ENCODE data around the gene SEMA3F.

The SEMA3F gene

DNA sequence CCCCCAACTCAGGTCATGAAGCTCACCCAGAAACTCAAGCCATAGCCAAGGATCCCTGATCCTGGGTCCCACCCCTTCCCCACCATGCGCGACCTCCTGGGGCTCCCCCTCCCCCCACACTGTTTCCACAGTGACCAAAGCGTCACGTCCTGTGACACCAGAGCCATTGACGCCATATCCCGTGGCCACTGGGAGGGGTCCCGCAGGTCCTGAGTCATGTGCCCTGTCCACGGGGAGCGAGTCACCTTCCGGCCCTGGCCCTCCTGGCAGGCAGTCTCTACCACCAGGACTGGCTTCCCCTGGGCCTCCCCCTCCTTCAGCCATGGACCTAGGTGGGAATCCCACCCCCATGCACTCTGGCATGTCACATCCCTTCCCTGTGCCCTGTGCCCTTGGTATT is 15.6 kb downstream of the SEMA3F start:
- no peak for DNase-seq (ENCODE audit: low read depth in 2 of 2)

DNA sequence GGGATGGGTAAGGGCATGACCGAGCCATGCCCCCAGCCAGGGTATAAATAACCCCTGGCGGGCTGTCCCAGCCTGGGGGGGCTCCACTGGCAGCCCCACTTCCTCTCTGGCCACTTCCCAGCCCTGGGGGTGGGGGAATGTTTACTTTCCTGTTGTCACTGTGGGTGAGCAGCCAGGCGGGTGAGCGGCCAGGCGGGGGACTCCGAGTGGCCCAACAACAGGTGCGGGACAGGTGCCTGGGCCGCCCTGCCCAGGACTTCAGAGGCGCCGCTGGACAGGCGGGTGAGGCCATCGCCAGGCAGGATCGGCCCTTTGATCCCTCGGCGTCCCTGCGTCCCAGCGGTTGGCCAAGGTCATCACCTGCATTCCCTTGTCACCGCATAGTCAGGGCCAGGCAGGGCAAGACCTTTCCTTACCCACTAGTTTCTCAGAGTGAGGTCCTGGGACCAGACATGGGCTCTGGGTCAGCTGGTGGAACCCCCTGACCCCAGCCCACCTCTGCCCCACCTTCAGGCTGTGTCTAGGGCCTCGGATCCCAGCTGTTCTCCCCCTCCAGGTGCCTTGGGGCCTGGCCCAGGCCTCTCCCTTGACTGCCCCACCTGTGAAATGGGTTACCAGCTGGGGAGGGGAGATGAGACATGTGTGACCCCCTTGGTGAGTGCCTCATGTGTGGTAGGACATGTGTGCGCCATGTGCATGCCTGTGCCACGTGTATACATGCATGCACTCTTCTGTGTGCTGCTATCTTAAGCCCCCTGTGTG is 16.6 kb downstream of the SEMA3F start:
- no peak for DNase-seq (ENCODE audit: low read depth in 2 of 2)

DNA sequence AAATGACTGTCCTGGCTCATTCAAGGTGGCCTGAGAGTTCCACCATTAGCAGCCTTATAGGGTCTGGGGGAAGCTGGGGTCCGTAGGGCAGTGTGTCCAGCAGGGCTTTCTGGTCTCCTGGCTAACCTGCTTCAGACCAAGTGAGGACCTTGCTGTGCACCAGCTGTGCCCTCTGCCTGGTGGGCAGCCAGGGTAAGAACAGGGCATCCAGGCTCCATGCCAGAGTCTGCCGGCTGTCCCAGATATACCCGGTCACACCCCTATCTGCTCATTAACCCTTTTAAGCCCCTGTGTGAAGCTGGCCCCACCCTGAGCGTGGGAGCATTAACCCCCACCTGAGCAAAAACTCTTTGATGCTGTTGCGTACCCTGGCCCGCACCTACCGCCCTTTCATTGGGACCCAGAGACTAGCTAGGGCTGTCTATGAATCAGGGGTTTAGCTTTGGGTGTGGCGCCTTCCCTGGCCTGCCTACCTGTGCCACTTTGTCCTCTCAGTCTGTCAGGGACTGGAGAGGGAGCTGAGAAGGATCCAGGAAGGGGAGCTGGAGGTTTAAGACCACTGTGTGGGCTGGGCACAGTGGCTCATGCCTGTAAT is 17.6 kb downstream of the SEMA3F start:
- DNase-seq (ENCODE audit: low read depth in 2 of 2) = no peak

DNA sequence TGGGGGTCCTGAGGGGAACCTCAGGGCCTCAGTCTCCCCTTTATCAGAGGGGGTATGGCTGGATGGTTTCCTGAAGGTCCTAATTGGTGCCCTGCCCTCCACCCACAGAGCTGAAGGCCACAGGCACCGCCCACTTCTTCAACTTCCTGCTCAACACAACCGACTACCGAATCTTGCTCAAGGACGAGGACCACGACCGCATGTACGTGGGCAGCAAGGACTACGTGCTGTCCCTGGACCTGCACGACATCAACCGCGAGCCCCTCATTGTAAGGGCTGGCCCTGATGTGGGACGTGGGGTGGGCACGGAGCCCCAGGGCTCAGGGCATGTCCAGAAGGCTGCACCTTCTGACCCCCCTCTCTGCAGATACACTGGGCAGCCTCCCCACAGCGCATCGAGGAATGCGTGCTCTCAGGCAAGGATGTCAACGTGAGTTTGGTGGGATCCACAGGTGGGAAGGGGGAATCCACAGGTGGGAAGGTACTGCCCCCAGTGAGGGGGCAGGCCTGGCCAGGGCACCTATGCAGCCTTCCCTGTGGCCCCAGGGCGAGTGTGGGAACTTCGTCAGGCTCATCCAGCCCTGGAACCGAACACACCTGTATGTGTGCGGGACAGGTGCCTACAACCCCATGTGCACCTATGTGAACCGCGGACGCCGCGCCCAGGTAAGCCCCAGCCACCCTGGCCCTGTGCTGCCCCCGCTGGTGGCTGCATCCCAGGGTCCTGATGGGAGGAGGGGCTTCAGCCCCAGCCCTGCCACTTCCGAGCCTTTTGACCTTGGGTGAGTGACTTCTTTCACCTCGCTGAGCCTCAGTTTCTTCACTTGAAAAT is 18.8 kb downstream of the SEMA3F start:
- DNase-seq (ENCODE audit: low read depth in 2 of 2) = no peak

DNA sequence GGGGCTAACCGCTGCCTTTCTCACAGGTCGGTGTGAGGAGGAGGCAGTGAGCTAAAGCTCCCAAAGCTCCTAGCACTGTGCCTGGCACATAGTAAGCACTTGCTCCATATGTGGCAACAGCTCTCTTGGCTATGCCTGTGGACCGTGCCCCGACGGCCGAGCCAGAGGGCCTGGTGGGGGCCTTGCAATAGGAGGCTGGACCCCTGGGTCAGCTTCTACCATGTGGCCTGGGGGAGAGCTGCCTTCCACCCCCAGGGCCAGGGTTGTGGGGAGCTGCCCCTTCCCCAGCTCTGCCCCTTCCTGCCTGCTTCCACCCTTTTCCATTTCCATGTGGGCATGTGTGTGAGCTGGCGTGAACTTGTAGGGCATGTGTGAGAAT is 19.4 kb downstream of the SEMA3F start:
- no peak for DNase-seq (ENCODE audit: low read depth in 2 of 2)

DNA sequence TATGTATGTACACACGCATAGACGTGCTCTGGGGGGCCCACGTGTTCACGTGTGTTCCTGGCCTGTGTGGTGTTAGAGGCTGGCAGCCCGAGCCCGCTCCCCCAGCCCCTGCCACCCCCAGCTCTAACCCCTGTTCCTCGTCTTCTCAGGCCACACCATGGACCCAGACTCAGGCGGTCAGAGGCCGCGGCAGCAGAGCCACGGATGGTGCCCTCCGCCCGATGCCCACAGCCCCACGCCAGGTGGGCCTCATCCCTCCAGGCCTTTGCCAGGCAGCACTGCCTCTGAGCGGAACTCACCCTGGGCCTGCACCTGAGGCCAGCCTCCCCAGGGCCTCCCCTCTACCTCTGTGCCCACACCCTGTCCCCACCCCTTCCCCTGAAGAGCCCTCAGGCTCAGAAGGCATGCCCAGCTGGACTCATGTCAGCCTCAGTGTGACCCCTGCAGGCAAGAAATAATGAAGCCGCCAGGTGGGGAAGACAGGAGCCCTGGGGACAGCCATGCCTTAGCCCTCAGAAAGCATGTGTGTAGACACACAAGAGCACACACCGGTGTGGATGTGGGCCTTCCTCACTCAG is 19.9 kb downstream of the SEMA3F start:
- DNase-seq (ENCODE audit: low read depth in 2 of 2) = no peak

DNA sequence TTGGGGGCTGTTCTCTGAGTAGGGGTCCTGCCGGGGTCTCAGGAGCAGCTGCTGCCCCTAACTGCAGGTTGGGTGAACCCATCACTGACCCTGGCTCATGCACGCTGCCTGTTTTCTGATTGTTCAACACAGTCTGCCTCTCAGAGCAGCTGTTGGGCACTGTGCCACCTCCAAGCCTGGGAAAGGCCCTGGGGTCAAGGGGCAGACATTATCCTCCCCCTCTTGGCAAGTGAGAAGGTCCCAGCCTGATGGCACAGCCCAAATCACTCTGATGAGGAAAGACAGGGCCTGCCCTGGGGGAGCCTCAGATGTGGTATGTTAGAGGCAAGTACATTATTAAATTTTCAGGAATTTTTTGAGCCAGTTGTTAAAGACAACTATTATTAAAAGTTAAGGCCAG is 22.2 kb downstream of the SEMA3F start:
- DNase-seq (ENCODE audit: low read depth in 2 of 2) = no peak

DNA sequence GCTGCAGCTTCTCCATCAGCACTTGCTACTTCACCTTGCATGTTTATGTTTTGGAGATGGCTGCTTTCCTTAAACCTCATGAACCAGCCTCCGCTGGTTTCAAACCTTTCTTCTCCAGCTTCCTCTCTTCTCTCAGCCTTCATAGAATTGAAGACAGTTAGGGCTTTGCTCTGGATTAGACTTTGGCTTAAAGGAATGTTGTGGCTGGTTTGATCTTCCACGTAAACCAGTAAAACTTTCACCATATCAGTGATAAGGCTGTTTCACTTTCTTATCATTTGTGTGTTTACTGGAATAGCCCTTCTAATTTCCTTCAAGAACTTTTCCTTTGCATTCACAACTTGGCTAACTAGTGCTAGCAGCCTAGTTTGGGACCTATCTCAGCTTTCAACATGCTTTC is 24.6 kb downstream of the SEMA3F start:
- no peak for DNase-seq (ENCODE audit: low read depth in 2 of 2)

DNA sequence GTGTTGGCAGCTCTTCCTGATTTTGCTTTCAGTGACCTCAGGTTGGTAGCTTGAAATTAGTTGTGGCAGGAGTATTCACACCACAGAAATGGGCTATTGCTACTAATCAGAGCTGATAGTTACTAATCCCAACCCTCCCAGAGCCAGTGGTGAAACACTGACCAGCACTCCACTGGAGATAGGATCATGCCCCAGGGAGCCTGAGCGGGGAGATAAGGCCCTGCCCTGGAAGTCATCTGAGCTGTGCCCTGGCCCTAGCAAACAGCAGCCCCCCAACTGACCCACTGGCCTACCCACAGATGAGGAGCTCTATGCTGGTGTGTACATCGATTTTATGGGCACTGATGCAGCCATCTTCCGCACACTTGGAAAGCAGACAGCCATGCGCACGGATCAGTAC is 26.9 kb downstream of the SEMA3F start:
- DNase-seq (ENCODE audit: low read depth in 2 of 2) = no peak

DNA sequence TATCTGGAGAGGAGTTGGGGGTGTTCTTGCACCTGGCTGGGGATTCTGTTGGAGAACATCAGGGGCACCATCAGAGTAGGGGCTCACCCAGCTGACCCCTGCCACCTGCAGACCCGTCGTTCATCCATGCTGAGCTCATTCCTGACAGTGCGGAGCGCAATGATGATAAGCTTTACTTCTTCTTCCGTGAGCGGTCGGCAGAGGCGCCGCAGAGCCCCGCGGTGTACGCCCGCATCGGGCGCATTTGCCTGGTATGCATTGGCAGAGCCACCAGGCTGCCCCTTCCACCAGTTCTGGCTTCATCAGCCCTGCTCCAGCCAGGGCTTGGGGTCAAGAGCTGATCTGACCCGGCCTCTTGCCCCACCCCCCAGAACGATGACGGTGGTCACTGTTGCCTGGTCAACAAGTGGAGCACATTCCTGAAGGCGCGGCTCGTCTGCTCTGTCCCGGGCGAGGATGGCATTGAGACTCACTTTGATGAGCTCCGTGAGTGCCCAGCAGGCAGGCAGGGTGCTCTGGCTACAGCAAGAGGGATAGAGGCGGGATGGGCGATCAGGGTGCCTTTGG is 27.5 kb downstream of the SEMA3F start:
- no peak for DNase-seq (ENCODE audit: low read depth in 2 of 2)

DNA sequence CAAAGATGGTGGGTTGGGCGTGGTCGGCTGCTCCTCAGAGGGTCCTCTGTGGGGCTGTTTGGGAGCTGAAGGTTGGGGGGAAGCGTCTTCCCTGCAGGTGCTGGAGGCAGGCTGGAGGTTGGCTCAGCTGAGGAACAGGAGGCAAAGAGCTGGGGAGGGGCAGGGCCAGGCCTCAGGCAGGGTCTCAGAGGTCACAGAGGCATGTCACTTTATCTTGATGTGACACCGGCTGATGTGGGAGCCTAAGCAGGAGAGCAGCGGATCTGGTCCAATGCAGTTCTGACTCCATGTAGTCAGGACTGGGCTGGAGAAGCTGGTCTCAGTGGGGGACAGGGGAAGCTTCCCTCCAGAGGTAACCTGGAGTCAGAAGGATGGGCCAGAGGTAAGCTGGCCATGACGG is 28.6 kb downstream of the SEMA3F start:
- DNase-seq (ENCODE audit: low read depth in 2 of 2) = no peak

DNA sequence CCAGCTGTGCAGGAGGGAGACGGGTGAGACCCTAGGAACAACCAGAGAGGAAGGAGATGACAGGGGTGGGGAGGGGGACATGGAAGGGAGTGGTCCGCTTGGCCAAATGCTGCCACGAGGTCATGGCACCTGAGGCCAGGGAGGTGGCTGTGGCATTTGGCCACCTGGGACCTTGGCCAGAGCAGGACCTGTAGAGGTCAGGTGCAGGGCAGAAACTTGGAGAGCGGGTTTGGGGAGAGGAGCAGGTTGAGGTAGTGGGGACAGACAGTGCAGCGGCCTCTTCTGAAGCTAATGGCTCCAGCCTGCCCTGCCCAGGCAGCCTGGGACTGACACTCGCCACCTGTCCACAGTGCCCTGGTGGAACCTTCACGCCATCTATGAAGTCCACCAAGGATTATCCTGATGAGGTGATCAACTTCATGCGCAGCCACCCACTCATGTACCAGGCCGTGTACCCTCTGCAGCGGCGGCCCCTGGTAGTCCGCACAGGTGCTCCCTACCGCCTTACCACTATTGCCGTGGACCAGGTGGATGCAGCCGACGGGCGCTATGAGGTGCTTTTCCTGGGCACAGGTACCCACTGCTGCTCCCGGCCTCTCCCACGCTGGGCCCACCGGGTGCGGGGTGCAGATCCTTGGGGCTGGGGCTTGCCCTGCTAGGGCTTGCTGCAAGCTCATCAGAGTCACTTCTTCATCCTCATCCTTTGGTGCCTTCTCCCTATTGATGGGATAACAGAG is 29.3 kb downstream of the SEMA3F start:
- DNase-seq (ENCODE audit: low read depth in 2 of 2) = no peak

DNA sequence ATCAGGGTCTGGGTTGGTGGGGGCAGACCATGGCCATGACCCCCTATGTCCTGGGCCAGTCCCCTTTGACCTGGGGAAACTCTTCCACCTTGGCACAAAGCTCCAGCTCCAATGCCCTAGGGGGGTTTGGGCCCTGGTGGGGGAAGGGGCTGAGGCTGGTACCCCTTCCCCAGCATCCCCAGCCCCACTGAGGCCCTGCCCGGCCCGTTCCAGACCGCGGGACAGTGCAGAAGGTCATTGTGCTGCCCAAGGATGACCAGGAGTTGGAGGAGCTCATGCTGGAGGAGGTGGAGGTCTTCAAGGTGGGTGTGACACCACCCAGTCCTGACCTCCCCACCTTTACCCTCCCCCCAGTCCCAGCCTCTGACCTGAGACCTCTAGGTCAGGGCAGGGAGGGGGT is 30.1 kb downstream of the SEMA3F start:
- DNase-seq (ENCODE audit: low read depth in 2 of 2) = no peak

DNA sequence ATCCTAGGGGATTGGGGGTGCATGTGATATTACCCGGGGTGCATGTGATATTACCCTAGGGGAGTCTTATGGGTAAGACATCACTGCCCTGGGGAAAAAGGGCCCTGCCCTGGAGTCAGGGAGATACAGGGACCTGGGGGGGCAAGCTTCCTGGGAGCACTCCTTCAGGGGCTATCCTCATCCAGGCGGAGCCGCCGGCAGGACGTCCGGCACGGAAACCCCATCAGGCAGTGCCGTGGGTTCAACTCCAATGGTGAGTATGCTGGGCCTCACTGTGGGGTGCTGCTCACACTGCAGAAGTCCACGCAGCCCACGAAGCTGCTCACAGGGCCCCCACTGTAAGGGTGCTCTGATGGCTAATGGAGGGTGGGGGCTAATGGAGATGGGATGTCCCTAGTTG is 31.0 kb downstream of the SEMA3F start:
- DNase-seq (ENCODE audit: low read depth in 2 of 2) = no peak

DNA sequence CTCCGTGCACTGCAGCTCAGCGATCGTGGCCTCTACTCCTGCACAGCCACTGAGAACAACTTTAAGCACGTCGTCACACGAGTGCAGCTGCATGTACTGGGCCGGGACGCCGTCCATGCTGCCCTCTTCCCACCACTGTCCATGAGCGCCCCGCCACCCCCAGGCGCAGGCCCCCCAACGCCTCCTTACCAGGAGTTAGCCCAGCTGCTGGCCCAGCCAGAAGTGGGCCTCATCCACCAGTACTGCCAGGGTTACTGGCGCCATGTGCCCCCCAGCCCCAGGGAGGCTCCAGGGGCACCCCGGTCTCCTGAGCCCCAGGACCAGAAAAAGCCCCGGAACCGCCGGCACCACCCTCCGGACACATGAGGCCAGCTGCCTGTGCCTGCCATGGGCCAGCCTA is 32.6 kb downstream of the SEMA3F start:
- no peak for DNase-seq (ENCODE audit: low read depth in 2 of 2)

DNA sequence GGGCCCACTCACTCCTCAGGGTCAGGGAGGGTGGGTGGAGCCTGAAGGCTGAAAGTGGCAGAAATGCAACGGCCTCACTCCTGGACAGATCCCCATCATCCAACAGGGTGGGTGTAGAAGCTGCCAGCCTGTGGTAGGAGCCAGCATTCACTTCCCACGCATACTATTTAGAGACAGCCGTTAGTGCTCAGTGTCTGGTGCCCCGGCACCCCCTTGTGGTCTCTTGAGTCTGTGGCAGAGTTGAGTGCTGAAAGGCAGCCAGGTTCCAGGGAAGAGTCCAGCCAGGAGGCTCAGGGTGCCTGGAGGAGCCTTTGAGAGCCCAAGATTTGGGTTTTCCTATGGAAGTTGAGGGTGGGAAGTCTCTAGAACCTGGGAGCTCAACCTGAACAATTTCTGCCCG is 34.1 kb downstream of the SEMA3F start:
- DNase-seq (ENCODE audit: low read depth in 2 of 2) = no peak

DNA sequence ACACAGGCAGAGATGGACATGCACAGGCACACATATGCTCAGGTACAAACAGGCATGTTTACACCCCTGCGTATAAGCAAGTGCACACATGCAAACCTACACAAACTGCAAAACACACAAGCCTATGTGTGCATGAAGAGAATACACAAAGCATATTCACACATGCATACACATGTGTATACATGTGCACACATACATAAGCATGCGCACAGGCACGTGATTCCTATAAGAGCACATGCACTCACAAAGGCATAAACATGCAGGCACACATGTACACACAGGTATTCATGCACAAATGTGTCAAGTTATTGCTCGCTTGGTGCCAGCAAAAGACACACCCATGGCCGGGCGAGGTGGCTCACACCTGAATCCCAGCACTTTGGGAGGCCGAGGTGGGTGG is 34.9 kb downstream of the SEMA3F start:
- no peak for DNase-seq (ENCODE audit: low read depth in 2 of 2)

DNA sequence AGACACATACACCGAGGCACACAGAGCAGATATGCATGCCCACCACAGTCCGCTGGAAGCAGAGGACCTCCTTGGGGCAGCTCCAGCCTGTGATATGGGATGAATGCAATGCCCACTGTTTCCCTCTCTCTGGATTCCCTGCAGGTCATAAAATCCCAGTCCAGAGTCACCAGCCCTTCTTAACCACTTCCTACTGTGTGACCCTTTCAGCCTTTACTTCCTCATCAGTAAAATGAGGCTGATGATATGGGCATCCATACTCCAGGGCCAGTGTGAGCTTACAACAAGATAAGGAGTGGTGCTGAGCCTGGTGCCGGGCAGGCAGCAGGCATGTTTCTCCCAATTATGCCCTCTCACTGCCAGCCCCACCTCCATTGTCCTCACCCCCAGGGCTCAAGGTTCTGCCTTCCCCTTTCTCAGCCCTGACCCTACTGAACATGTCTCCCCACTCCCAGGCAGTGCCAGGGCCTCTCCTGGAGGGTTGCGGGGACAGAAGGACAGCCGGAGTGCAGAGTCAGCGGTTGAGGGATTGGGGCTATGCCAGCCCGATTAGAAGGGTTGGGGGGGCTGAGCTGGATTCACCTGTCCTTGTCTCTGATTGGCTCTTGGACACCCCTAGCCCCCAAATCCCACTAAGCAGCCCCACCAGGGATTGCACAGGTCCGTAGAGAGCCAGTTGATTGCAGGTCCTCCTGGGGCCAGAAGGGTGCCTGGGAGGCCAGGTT is 36.0 kb downstream of the SEMA3F start, which contains the start of gene GNAT1:
GNAT1 (plus strand) TSS at position 675 of the 725 bp plus-strand sequence. CDS start 116 bp downstream, outside the sequence.
- no peak for DNase-seq (ENCODE audit: low read depth in 2 of 2)

DNA sequence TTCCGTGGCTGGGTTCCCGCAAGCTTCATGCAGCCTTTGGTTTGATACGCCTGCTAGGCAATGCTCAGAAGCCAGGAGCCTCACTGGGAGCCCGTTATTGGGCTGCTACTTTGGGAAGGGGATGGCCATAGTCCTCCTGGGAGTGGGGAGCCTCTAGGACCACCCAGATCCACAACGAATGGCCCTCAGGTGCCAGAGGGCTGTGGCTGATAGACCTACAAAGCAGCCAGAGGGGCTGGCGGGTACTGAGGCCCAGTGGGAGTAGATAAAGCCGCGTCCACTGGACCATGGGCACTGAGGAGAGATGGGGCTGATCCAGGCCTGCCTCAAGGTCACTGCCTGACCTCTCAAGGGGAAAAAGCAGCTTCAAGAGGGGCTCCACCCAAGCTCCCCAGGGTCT is 37.0 kb downstream of the SEMA3F start:
- DNase-seq (ENCODE audit: low read depth in 2 of 2) = no peak

DNA sequence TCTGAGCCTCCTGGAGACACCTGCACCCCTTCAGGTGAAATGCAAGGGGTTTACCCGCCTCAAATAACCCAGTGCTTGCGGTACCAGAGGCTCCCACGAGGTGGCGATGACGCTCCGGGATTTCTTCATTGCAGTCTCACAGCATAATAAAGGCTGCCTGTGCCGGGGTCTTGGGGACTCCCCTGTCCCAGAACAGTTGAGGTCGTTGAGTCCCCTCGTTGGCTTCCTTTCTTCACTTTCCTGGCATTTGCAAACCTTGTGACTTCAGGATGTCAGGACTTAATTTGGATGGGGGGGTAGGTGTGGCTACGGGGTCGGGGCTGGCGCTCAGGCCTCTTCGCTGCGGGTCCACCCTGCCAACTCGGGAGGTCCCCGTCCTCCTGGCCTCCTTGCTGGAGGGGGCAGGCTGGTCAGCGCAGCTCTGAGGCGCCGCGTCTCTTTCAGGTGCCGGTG is 37.6 kb downstream of the SEMA3F start:
- DNase-seq (ENCODE audit: low read depth in 2 of 2) = peak; percentile 55 to 84

DNA sequence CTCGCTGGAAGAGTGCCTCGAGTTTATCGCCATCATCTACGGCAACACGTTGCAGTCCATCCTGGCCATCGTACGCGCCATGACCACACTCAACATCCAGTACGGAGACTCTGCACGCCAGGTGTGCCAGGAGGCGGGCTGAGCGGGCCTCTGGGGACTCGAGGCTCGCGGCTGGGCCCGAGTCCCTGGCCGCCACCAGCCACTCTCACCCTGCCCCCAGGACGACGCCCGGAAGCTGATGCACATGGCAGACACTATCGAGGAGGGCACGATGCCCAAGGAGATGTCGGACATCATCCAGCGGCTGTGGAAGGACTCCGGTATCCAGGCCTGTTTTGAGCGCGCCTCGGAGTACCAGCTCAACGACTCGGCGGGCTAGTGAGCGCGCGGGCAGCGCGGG is 38.2 kb downstream of the SEMA3F start:
- DNase-seq (ENCODE audit: low read depth in 2 of 2) = no peak
